ENCODE results near the gene PLEKHH3. TPM values are rescaled to one million over a fixed set of nuclear protein-coding genes. Genes with fewer than 3 reads are reported as not detected.

The PLEKHH3 gene
- total RNA-seq, 3 donors from 2014 or later: 15.4 to 32.2 (median 24.6) TPM

- H3K4me1 ChIP-seq: peaks cover 5 to 19% of the 10 kb centered on the region in 2 donors
- H3K36me3 ChIP-seq: no peaks in the 10 kb centered on the region
- peak overlapping the region; percentile 42 to 78 for H3K27ac ChIP-seq
- peak overlapping the region; percentile 47 to 73 (median 48) for H3K4me3 ChIP-seq
- no peak for DNase-seq (ENCODE audit: low spot score in 2 of 2)
- no peaks in the 10 kb centered on the region for H3K27me3 ChIP-seq
- H3K9me3 ChIP-seq: no peaks in the 10 kb centered on the region
- intact Hi-C loops (cut with DNase I; ENCODE audit: low total_unique reads): no loop called here
- TF ChIP-seq POLR2A (IDR thresholded peaks at IDR 0.05) (no peak), CTCF (IDR thresholded peaks at IDR 0.05) (no peak), POLR2AphosphoS5 (IDR thresholded peaks at IDR 0.05) (no peak)
These were observed 6.1 kb upstream of the PLEKHH3 start for GRCh38 chr17:42682722-42683403.

- Histone ChIP-seq H3K9me3 (no peaks in the 10 kb centered on the region), H3K4me3 (peak within 1 kb of the TSS; percentile 47 to 73 (median 48)), H3K27ac (peak within 1 kb of the TSS; percentile 42 to 78), H3K27me3 (no peaks in the 10 kb centered on the region), H3K4me1 (peaks cover 5 to 25% of the 10 kb centered on the region in 2 donors), H3K36me3 (no peaks in the 10 kb centered on the region)
- no peak for TF ChIP-seq POLR2A (IDR thresholded peaks at IDR 0.05)
- peak in 1 of 3 donors; percentile 73 for TF ChIP-seq POLR2AphosphoS5 (IDR thresholded peaks at IDR 0.05)
- DNase-seq (ENCODE audit: low spot score in 2 of 2): no peak
- intact Hi-C loops (cut with DNase I; ENCODE audit: low total_unique reads): no loop called here
These were observed 5.4 kb upstream of the PLEKHH3 start, which contains the start of gene CNTNAP1 for GRCh38 chr17:42681976-42682721. Gene CNTNAP1, plus strand, starts transcription at chr17:42682531. Its CDS starts 299 bp downstream, at chr17:42682830.

GRCh38 chr17:42680331-42680808 is 3.6 kb upstream of the PLEKHH3 start:
- Histone ChIP-seq H3K27me3 (no peaks in the 10 kb centered on the region), H3K4me3 (peak overlapping the region; percentile 87 to 94 (median 89)), H3K4me1 (peaks cover 5 to 25% of the 10 kb centered on the region in 2 donors), H3K9me3 (no peaks in the 10 kb centered on the region), H3K36me3 (no peaks in the 10 kb centered on the region), H3K27ac (peak overlapping the region; percentile 93 to 96)
- intact Hi-C loops (cut with DNase I; ENCODE audit: low total_unique reads): no loop called here
- no peak for TF ChIP-seq POLR2AphosphoS5 (IDR thresholded peaks at IDR 0.05)
- no peak for TF ChIP-seq CTCF (IDR thresholded peaks at IDR 0.05)
- no peak for TF ChIP-seq POLR2A (IDR thresholded peaks at IDR 0.05)
- no peak for DNase-seq (ENCODE audit: low spot score in 2 of 2)

- H3K27ac ChIP-seq: peak overlapping the region; percentile 93 to 96
- no peaks in the 10 kb centered on the region for H3K36me3 ChIP-seq
- peak; percentile 59 to 78 for DNase-seq (ENCODE audit: low spot score in 2 of 2)
- no peaks in the 10 kb centered on the region for H3K27me3 ChIP-seq
- H3K9me3 ChIP-seq: no peaks in the 10 kb centered on the region
- intact Hi-C loops (cut with DNase I; ENCODE audit: low total_unique reads): loop anchor here (10.0 kb wide), 1 partner anchor 105 kb away; the partner anchor contains the start of gene PSMC3IP
- no peak for TF ChIP-seq POLR2A (IDR thresholded peaks at IDR 0.05)
- TF ChIP-seq CTCF (IDR thresholded peaks at IDR 0.05): peak; percentile 74 to 95 (median 87)
- TF ChIP-seq POLR2AphosphoS5 (IDR thresholded peaks at IDR 0.05): peak in 2 of 3 donors; percentile 69 to 76
- peak overlapping the region; percentile 87 to 94 (median 89) for H3K4me3 ChIP-seq
- peaks cover 5 to 25% of the 10 kb centered on the region in 2 donors for H3K4me1 ChIP-seq
These were observed 2.9 kb upstream of the PLEKHH3 start for GRCh38 chr17:42679492-42680330.

- TF ChIP-seq CTCF (IDR thresholded peaks at IDR 0.05) (no peak), POLR2A (IDR thresholded peaks at IDR 0.05) (no peak), POLR2AphosphoS5 (IDR thresholded peaks at IDR 0.05) (no peak)
- peaks cover 5 to 25% of the 10 kb centered on the region in 2 donors for H3K4me1 ChIP-seq
- H3K27ac ChIP-seq: peak overlapping the region; percentile 93 to 96
- DNase-seq (ENCODE audit: low spot score in 2 of 2): peak in 1 of 2 donors; percentile 59
- no peaks in the 10 kb centered on the region for H3K27me3 ChIP-seq
- intact Hi-C loops (cut with DNase I; ENCODE audit: low total_unique reads): loop anchor here (10.0 kb wide), 1 partner anchor 104 kb away; the partner anchor contains the start of gene PSMC3IP
- no peaks in the 10 kb centered on the region for H3K36me3 ChIP-seq
- peak overlapping the region; percentile 87 to 94 (median 89) for H3K4me3 ChIP-seq
- no peaks in the 10 kb centered on the region for H3K9me3 ChIP-seq
These were observed 2.2 kb upstream of the PLEKHH3 start for GRCh38 chr17:42678951-42679491.

Data from breast epithelium (tissue), 4 donors.